ENCODE results near the gene UVRAG. TPM values are rescaled to one million over a fixed set of nuclear protein-coding genes. Genes with fewer than 3 reads are reported as not detected.
A peak's percentile ranks its signal among the peaks of the same experiment; 100 is the strongest.

UVRAG gene
- total and polyA plus RNA-seq, 2 of the 4 experiments (the other 2 are of a cell fraction), result 5.6 to 10.9 TPM

DNA sequence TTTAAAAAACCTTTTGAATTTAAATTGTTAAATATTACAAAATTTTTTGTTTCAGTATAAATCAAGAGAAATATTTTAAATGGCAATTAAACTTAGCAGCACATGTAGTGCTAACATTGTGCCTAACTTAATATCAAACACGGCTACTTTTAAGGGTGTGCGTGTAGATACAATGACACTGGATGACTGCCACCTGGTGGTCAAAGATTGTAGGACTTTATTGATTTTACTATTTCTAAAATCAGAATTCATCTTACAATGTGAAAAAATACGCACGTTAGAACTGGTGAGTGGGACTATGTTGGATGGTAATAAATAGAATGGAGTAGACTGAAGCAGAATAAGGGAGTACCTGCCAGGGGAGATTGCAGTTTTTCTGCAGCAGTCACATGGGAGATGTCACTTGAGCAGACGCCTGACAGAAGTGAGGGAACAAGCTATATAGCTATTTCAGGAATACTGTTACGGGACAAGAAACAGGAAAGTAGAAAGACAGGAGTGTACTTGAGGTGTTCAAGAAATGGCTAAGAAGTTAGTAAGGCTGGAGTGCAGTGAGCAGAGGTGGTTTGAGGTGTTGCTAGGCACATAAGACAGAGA lies 52.9 kb downstream of the UVRAG start:
- dilution Hi-C loops (cut with HindIII; ENCODE audit: low sequenced_read_pairs, unreplicated experiment) (no loop called here), intact Hi-C loops (cut with micrococcal nuclease) (loop anchor here (1.0 to 5.0 kb wide), 6 partner anchors 51 to 481 kb away; partner anchors contain the start of gene UVRAG), in situ Hi-C loops (cut with MboI; ENCODE audit: low sequenced_read_pairs) (no loop called here)
- H3K4me3 ChIP-seq (ENCODE audit: insufficient read depth, low read depth, low read length), result no peak overlapping the region
- ChIA-PET POLR2A (ENCODE audit: unreplicated experiment) (no interaction called here), CTCF (interaction anchor here (0.6 to 1.4 kb wide), 7 partner anchors 19 to 64 kb away, joined by 3 to 4 read pairs (median 3); no protein-coding TSS in a partner anchor)
- no peak overlapping the region for H2BK5ac ChIP-seq (ENCODE audit: low read depth, low read length, poor library complexity, severe bottlenecking)
- H4K20me1 ChIP-seq (ENCODE audit: insufficient read depth, low read length), result peaks cover 5% of the 10 kb centered on the region; the same call in 1 of the 2 replicates
- DNase-seq (peak; percentile 62), ATAC-seq (ENCODE audit: low read depth) (peak; percentile 75)
- TF ChIP-seq CTCF (conservative IDR thresholded peaks at IDR 0.05; ENCODE audit: low read depth, low read length) (peak; percentile 75), CEBPB (IDR thresholded peaks at IDR 0.05; ENCODE audit: low read depth, low read length) (no peak), RAD21 (IDR thresholded peaks at IDR 0.05; ENCODE audit: low read length) (peak; percentile 77), SMC3 (IDR thresholded peaks at IDR 0.05; ENCODE audit: low read depth, low read length) (peak; percentile 84)
- TF ChIP-seq, protein P1, sequence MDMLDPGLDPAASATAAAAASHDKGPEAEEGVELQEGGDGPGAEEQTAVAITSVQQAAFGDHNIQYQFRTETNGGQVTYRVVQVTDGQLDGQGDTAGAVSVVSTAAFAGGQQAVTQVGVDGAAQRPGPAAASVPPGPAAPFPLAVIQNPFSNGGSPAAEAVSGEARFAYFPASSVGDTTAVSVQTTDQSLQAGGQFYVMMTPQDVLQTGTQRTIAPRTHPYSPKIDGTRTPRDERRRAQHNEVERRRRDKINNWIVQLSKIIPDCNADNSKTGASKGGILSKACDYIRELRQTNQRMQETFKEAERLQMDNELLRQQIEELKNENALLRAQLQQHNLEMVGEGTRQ (IDR thresholded peaks at IDR 0.05; ENCODE audit: low read depth, low read length), result no peak
- no peak overlapping the region for H2AFZ ChIP-seq (replicated peaks; ENCODE audit: low read length, poor library complexity)
- no peaks in the 10 kb centered on the region for H3K9me3 ChIP-seq (ENCODE audit: control insufficient read depth, insufficient read depth, low read length)
- H3K14ac ChIP-seq (replicated peaks; ENCODE audit: low read depth, low read length), result no peak overlapping the region
- no peak overlapping the region for H3K4me2 ChIP-seq (ENCODE audit: low read depth, low read length)
- H3K18ac ChIP-seq (ENCODE audit: low read depth, low read length), result no peak overlapping the region
- no peak overlapping the region for H2BK20ac ChIP-seq (ENCODE audit: low read depth, low read length)
- no peak overlapping the region for H3K4ac ChIP-seq (ENCODE audit: low read depth, low read length)
- H3K27me3 ChIP-seq (ENCODE audit: control insufficient read depth, insufficient read depth, low read length), result no peaks in the 10 kb centered on the region
- H2BK15ac ChIP-seq (ENCODE audit: low read depth, low read length), result no peak overlapping the region
- H4K5ac ChIP-seq (ENCODE audit: low read depth, low read length), result no peak overlapping the region
- H3K23ac ChIP-seq (ENCODE audit: low read depth, low read length), result no peak overlapping the region
- no peaks in the 10 kb centered on the region for H3K4me1 ChIP-seq (ENCODE audit: control insufficient read depth, insufficient read depth, low read length)
- H3K56ac ChIP-seq (ENCODE audit: extremely low read depth, insufficient read depth, low read length), result no peak overlapping the region
- H3K9me1 ChIP-seq (ENCODE audit: insufficient read depth, low read length), result no peaks in the 10 kb centered on the region
- no peak overlapping the region for H2AK9ac ChIP-seq (replicated peaks; ENCODE audit: low read depth, low read length, poor library complexity)
- no peak overlapping the region for H2BK120ac ChIP-seq (ENCODE audit: low read depth, low read length)
- H4K91ac ChIP-seq (ENCODE audit: insufficient read depth, low read depth, low read length), result no peak overlapping the region
- no TSS peak for BruUV-seq (replicated peaks)
- no peak overlapping the region for H2AK5ac ChIP-seq (ENCODE audit: low read depth, low read length)
- no peak overlapping the region for H3K27ac ChIP-seq (ENCODE audit: insufficient read depth, low read length)
- H4K8ac ChIP-seq (ENCODE audit: low read depth in 2 of 2, low read length in 2 of 2), result no peak overlapping the region
- H3K36me3 ChIP-seq (ENCODE audit: control insufficient read depth, insufficient read depth, low read length), result 0 out of 2 replicates have a peak, but pooled peaks cover 1% of the 10 kb centered on the region
- H3K79me1 ChIP-seq (ENCODE audit: low read depth in 1 of 2, low read length in 2 of 2), result peaks cover 8 to 9% of the 10 kb centered on the region in 2 experiments; a peak in 3 of 4 replicates
- H3K9ac ChIP-seq (ENCODE audit: low read depth, low read length), result no peak overlapping the region
- WGBS, 2 experiments (ENCODE audit: extremely low coverage in 2 of 2, insufficient read length in 1 of 2), result 71% methylated on average over 2 of the region's 6 CpGs; no CpG with 5 or more reads in 1 of the 2 experiments

Measured in IMR-90 (cell line).